ENCODE data around the gene NCF4.

Gene NCF4

GRCh38 chr22:36891646-36892045, 30.8 kb downstream of the NCF4 start:
- Histone ChIP-seq H3K27ac (ENCODE audit: extremely low read depth, low read depth, low read length) (no peak overlapping the region), H3K4me3 (ENCODE audit: low read depth, low read length) (no peak overlapping the region), H3K4me1 (ENCODE audit: control insufficient read depth, insufficient read depth, low read length) (no peaks in the 10 kb centered on the region), H3K9me3 (ENCODE audit: control insufficient read depth, insufficient read depth, low read depth, low read length) (no peaks in the 10 kb centered on the region), H3K36me3 (ENCODE audit: control insufficient read depth in 2 of 2, insufficient read depth in 1 of 2, low read length in 2 of 2) (no peaks in the 10 kb centered on the region)
- POLR2A ChIA-PET, result no interaction called here
- CTCF ChIA-PET, result interaction anchor here (0.6 to 3.3 kb wide), 8 partner anchors 10 to 173 kb away, joined by 3 to 14 read pairs (median 3); no protein-coding TSS in a partner anchor
- no peak for TF ChIP-seq ZNF391 (tag by site-specific recombination; IDR thresholded peaks at IDR 0.05; ENCODE audit: borderline replicate concordance, low read depth)
- TF ChIP-seq ZBTB48 (tag by site-specific recombination; IDR thresholded peaks at IDR 0.05), result no peak
- no peak for TF ChIP-seq ZNF433 (tag by site-specific recombination; IDR thresholded peaks at IDR 0.05; ENCODE audit: low read depth)
- no peak for TF ChIP-seq ZNF529 (tag by site-specific recombination; IDR thresholded peaks at IDR 0.05; ENCODE audit: insufficient replicate concordance)
- TF ChIP-seq ZNF132 (tag by site-specific recombination; IDR thresholded peaks at IDR 0.05; ENCODE audit: borderline replicate concordance), result no peak
- TF ChIP-seq, protein P1, sequence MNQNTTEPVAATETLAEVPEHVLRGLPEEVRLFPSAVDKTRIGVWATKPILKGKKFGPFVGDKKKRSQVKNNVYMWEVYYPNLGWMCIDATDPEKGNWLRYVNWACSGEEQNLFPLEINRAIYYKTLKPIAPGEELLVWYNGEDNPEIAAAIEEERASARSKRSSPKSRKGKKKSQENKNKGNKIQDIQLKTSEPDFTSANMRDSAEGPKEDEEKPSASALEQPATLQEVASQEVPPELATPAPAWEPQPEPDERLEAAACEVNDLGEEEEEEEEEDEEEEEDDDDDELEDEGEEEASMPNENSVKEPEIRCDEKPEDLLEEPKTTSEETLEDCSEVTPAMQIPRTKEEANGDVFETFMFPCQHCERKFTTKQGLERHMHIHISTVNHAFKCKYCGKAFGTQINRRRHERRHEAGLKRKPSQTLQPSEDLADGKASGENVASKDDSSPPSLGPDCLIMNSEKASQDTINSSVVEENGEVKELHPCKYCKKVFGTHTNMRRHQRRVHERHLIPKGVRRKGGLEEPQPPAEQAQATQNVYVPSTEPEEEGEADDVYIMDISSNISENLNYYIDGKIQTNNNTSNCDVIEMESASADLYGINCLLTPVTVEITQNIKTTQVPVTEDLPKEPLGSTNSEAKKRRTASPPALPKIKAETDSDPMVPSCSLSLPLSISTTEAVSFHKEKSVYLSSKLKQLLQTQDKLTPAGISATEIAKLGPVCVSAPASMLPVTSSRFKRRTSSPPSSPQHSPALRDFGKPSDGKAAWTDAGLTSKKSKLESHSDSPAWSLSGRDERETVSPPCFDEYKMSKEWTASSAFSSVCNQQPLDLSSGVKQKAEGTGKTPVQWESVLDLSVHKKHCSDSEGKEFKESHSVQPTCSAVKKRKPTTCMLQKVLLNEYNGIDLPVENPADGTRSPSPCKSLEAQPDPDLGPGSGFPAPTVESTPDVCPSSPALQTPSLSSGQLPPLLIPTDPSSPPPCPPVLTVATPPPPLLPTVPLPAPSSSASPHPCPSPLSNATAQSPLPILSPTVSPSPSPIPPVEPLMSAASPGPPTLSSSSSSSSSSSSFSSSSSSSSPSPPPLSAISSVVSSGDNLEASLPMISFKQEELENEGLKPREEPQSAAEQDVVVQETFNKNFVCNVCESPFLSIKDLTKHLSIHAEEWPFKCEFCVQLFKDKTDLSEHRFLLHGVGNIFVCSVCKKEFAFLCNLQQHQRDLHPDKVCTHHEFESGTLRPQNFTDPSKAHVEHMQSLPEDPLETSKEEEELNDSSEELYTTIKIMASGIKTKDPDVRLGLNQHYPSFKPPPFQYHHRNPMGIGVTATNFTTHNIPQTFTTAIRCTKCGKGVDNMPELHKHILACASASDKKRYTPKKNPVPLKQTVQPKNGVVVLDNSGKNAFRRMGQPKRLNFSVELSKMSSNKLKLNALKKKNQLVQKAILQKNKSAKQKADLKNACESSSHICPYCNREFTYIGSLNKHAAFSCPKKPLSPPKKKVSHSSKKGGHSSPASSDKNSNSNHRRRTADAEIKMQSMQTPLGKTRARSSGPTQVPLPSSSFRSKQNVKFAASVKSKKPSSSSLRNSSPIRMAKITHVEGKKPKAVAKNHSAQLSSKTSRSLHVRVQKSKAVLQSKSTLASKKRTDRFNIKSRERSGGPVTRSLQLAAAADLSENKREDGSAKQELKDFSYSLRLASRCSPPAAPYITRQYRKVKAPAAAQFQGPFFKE (tag by site-specific recombination; IDR thresholded peaks at IDR 0.05; ENCODE audit: borderline replicate concordance), result no peak
- no peak for TF ChIP-seq TCF7L2 (IDR thresholded peaks at IDR 0.05; ENCODE audit: borderline replicate concordance, low read depth, low read length)
- TF ChIP-seq ZNF398 (tag by site-specific recombination; IDR thresholded peaks at IDR 0.05), result no peak
- TF ChIP-seq ZNF239 (tag by site-specific recombination; IDR thresholded peaks at IDR 0.05), result no peak
- no peak for TF ChIP-seq ZNF645 (tag by site-specific recombination; IDR thresholded peaks at IDR 0.05)
- TF ChIP-seq, protein P2, sequence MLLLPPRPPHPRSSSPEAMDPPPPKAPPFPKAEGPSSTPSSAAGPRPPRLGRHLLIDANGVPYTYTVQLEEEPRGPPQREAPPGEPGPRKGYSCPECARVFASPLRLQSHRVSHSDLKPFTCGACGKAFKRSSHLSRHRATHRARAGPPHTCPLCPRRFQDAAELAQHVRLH (tag by site-specific recombination; IDR thresholded peaks at IDR 0.05), result no peak
- no peak for TF ChIP-seq ZNF19 (tag by site-specific recombination; IDR thresholded peaks at IDR 0.05; ENCODE audit: low read depth)
- TF ChIP-seq ZNF121 (tag by site-specific recombination; IDR thresholded peaks at IDR 0.05), result no peak
- TF ChIP-seq ZNF701 (tag by site-specific recombination; IDR thresholded peaks at IDR 0.05), result no peak

GRCh38 chr22:36892292-36892691, 31.5 kb downstream of the NCF4 start:
- ChIA-PET CTCF (interaction anchor here (0.7 to 3.3 kb wide), 7 partner anchors 10 to 85 kb away, joined by 3 to 14 read pairs (median 3); no protein-coding TSS in a partner anchor), POLR2A (no interaction called here)
- no peak for TF ChIP-seq ZNF626 (tag by site-specific recombination; IDR thresholded peaks at IDR 0.05)
- no peak for TF ChIP-seq ZEB2 (tag by site-specific recombination; IDR thresholded peaks at IDR 0.05)
- TF ChIP-seq OVOL3 (tag by site-specific recombination; IDR thresholded peaks at IDR 0.05), result no peak
- TF ChIP-seq ZNF529 (tag by site-specific recombination; IDR thresholded peaks at IDR 0.05; ENCODE audit: insufficient replicate concordance), result no peak
- TF ChIP-seq, protein P3, sequence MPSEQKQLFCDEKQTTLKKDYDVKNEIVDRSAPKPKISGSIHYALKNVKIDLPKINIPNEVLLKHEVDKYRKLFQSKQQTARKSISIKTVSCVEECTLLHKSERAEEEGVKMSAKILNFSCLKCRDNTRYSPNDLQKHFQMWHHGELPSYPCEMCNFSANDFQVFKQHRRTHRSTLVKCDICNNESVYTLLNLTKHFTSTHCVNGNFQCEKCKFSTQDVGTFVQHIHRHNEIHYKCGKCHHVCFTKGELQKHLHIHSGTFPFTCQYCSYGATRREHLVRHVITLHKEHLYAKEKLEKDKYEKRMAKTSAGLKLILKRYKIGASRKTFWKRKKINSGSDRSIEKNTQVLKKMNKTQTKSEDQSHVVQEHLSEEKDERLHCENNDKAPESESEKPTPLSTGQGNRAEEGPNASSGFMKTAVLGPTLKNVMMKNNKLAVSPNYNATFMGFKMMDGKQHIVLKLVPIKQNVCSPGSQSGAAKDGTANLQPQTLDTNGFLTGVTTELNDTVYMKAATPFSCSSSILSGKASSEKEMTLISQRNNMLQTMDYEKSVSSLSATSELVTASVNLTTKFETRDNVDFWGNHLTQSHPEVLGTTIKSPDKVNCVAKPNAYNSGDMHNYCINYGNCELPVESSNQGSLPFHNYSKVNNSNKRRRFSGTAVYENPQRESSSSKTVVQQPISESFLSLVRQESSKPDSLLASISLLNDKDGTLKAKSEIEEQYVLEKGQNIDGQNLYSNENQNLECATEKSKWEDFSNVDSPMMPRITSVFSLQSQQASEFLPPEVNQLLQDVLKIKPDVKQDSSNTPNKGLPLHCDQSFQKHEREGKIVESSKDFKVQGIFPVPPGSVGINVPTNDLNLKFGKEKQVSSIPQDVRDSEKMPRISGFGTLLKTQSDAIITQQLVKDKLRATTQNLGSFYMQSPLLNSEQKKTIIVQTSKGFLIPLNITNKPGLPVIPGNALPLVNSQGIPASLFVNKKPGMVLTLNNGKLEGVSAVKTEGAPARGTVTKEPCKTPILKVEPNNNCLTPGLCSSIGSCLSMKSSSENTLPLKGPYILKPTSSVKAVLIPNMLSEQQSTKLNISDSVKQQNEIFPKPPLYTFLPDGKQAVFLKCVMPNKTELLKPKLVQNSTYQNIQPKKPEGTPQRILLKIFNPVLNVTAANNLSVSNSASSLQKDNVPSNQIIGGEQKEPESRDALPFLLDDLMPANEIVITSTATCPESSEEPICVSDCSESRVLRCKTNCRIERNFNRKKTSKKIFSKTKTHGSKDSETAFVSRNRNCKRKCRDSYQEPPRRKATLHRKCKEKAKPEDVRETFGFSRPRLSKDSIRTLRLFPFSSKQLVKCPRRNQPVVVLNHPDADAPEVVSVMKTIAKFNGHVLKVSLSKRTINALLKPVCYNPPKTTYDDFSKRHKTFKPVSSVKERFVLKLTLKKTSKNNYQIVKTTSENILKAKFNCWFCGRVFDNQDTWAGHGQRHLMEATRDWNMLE (tag by site-specific recombination; conservative IDR thresholded peaks at IDR 0.05; ENCODE audit: low read depth), result no peak
- no peak for TF ChIP-seq ZNF624 (tag by site-specific recombination; IDR thresholded peaks at IDR 0.05)

More at GRCh38 chr22:36892292-36892691, 31.5 kb downstream of the NCF4 start:
- Histone ChIP-seq H3K4me3 (ENCODE audit: low read depth, low read length) (no peak overlapping the region), H3K36me3 (ENCODE audit: control insufficient read depth in 2 of 2, insufficient read depth in 1 of 2, low read length in 2 of 2) (no peaks in the 10 kb centered on the region), H3K4me1 (ENCODE audit: control insufficient read depth, insufficient read depth, low read length) (no peaks in the 10 kb centered on the region), H3K9me3 (ENCODE audit: control insufficient read depth, insufficient read depth, low read depth, low read length) (no peaks in the 10 kb centered on the region), H3K27ac (ENCODE audit: extremely low read depth, low read depth, low read length) (no peak overlapping the region)

All from HEK293 (cell line).